ENCODE data around the gene PALM3. TPM values are rescaled to one million over a fixed set of nuclear protein-coding genes. Genes with fewer than 3 reads are reported as not detected.
A peak's percentile ranks its signal among the peaks of the same experiment; 100 is the strongest.

PALM3 gene
- total and polyA plus RNA-seq, 2 donors (not counting 1 experiment from before 2014, with no cell fraction given) = 0.02 to 1.3 TPM

- no peaks in the 10 kb centered on the region for H3K4me1 ChIP-seq (ENCODE audit: control insufficient read depth, extremely low read depth, insufficient read depth, low read length)
- H3K27me3 ChIP-seq (ENCODE audit: control insufficient read depth, insufficient read depth, low read length) = peaks cover 5% of the 10 kb centered on the region
- H3K4me2 ChIP-seq (ENCODE audit: extremely low read depth, insufficient read depth, low read length) = no peak overlapping the region
- H4K20me1 ChIP-seq (ENCODE audit: control insufficient read depth, extremely low read depth, insufficient read depth, low read length) = no peaks in the 10 kb centered on the region
- no peak overlapping the region for H2AFZ ChIP-seq (ENCODE audit: low read length)
- H3K9me3 ChIP-seq (ENCODE audit: control insufficient read depth, insufficient read depth, low read depth, low read length) = no peaks in the 10 kb centered on the region
- no peak overlapping the region for H3K9ac ChIP-seq (ENCODE audit: insufficient read depth, low read length)
- no peak for TF ChIP-seq EZH2 (IDR thresholded peaks at IDR 0.05; ENCODE audit: low read length, missing control alignments)
- no peak for TF ChIP-seq CTCF (conservative IDR thresholded peaks at IDR 0.05 in 1 of 2, IDR thresholded peaks at IDR 0.05 in 1 of 2; ENCODE audit: low read depth in 1 of 2, low read length in 2 of 2)
- H3K79me2 ChIP-seq (ENCODE audit: control insufficient read depth, insufficient read depth, low read length) = no peaks in the 10 kb centered on the region
- DNase-seq (ENCODE audit: low read depth in 2 of 2) = peak in 1 of 2 donors; percentile 72
- H3K4me3 ChIP-seq (replicated peaks in 1 of 4; ENCODE audit: control extremely low read depth in 1 of 4, insufficient read depth in 1 of 4, low read depth in 3 of 4, low read length in 4 of 4) = no peak overlapping the region
- no peak overlapping the region for H3K27ac ChIP-seq (ENCODE audit: insufficient read depth, low read length)
- H3K36me3 ChIP-seq (ENCODE audit: control insufficient read depth, insufficient read depth, low read length) = no peaks in the 10 kb centered on the region
Observed at GRCh38 chr19:14061081-14061749, 661 bp downstream of the PALM3 start.

- no peak overlapping the region for H3K4me2 ChIP-seq (ENCODE audit: extremely low read depth, insufficient read depth, low read length)
- no peaks in the 10 kb centered on the region for H3K36me3 ChIP-seq (ENCODE audit: control insufficient read depth, insufficient read depth, low read length)
- H3K4me3 ChIP-seq (replicated peaks in 1 of 4; ENCODE audit: control extremely low read depth in 1 of 4, insufficient read depth in 1 of 4, low read depth in 3 of 4, low read length in 4 of 4) = no peak overlapping the region
- H3K9me3 ChIP-seq (ENCODE audit: control insufficient read depth, insufficient read depth, low read depth, low read length) = no peaks in the 10 kb centered on the region
- no peak overlapping the region for H3K27ac ChIP-seq (ENCODE audit: insufficient read depth, low read length)
- TF ChIP-seq CTCF (conservative IDR thresholded peaks at IDR 0.05 in 1 of 2, IDR thresholded peaks at IDR 0.05 in 1 of 2; ENCODE audit: low read depth in 1 of 2, low read length in 2 of 2) (no peak), EZH2 (IDR thresholded peaks at IDR 0.05; ENCODE audit: low read length, missing control alignments) (no peak)
- no peaks in the 10 kb centered on the region for H4K20me1 ChIP-seq (ENCODE audit: control insufficient read depth, extremely low read depth, insufficient read depth, low read length)
- DNase-seq (ENCODE audit: low read depth in 2 of 2) = no peak
- H3K4me1 ChIP-seq (ENCODE audit: control insufficient read depth, extremely low read depth, insufficient read depth, low read length) = no peaks in the 10 kb centered on the region
- H2AFZ ChIP-seq (ENCODE audit: low read length) = no peak overlapping the region
- no peak overlapping the region for H3K9ac ChIP-seq (ENCODE audit: insufficient read depth, low read length)
- no peaks in the 10 kb centered on the region for H3K79me2 ChIP-seq (ENCODE audit: control insufficient read depth, insufficient read depth, low read length)
- peaks cover 5% of the 10 kb centered on the region for H3K27me3 ChIP-seq (ENCODE audit: control insufficient read depth, insufficient read depth, low read length)
Observed at GRCh38 chr19:14059652-14060155, 2.2 kb downstream of the PALM3 start.

- no peak overlapping the region for H3K4me2 ChIP-seq (ENCODE audit: extremely low read depth, insufficient read depth, low read length)
- no peak for DNase-seq (ENCODE audit: low read depth in 2 of 2)
- no peak overlapping the region for H3K27ac ChIP-seq (ENCODE audit: insufficient read depth, low read length)
- H3K9me3 ChIP-seq (ENCODE audit: control insufficient read depth, insufficient read depth, low read depth, low read length) = no peaks in the 10 kb centered on the region
- H3K4me1 ChIP-seq (ENCODE audit: control insufficient read depth, extremely low read depth, insufficient read depth, low read length) = no peaks in the 10 kb centered on the region
- no peaks in the 10 kb centered on the region for H3K36me3 ChIP-seq (ENCODE audit: control insufficient read depth, insufficient read depth, low read length)
- H3K9ac ChIP-seq (ENCODE audit: insufficient read depth, low read length) = no peak overlapping the region
- peak; percentile 61 to 66 for TF ChIP-seq CTCF (conservative IDR thresholded peaks at IDR 0.05 in 1 of 2, IDR thresholded peaks at IDR 0.05 in 1 of 2; ENCODE audit: low read depth in 1 of 2, low read length in 2 of 2)
- no peak for TF ChIP-seq EZH2 (IDR thresholded peaks at IDR 0.05; ENCODE audit: low read length, missing control alignments)
- H3K79me2 ChIP-seq (ENCODE audit: control insufficient read depth, insufficient read depth, low read length) = no peaks in the 10 kb centered on the region
- no peak overlapping the region for H2AFZ ChIP-seq (ENCODE audit: low read length)
- H3K4me3 ChIP-seq (replicated peaks in 1 of 4; ENCODE audit: control extremely low read depth in 1 of 4, insufficient read depth in 1 of 4, low read depth in 3 of 4, low read length in 4 of 4) = no peak overlapping the region
- H4K20me1 ChIP-seq (ENCODE audit: control insufficient read depth, extremely low read depth, insufficient read depth, low read length) = no peaks in the 10 kb centered on the region
- peaks cover 5% of the 10 kb centered on the region for H3K27me3 ChIP-seq (ENCODE audit: control insufficient read depth, insufficient read depth, low read length)
Observed at GRCh38 chr19:14059093-14059480, 2.8 kb downstream of the PALM3 start.
